Measurements from ENCODE around the gene DAPP1.

DAPP1 gene

DNA sequence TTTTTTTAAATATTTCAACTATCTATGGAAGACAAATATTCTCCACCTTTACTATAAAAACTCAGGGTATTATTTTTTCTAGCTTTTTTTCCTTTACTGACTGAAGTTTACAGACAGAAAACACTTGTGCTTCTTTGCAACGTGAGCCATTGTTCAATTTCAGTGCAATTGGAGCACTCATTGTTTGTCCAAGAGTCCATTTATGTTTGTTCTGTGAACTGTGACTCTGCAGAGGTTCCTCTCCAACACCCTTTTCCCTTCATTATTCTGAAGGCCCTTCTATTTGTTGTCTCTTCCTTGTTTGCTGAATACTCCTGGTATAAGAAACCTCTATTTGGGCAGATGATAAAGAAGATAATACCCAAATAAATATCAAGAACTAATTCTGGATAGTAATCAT, 37.4 kb downstream of the DAPP1 start:
- no peak for DNase-seq (ENCODE audit: low read depth)

DNA sequence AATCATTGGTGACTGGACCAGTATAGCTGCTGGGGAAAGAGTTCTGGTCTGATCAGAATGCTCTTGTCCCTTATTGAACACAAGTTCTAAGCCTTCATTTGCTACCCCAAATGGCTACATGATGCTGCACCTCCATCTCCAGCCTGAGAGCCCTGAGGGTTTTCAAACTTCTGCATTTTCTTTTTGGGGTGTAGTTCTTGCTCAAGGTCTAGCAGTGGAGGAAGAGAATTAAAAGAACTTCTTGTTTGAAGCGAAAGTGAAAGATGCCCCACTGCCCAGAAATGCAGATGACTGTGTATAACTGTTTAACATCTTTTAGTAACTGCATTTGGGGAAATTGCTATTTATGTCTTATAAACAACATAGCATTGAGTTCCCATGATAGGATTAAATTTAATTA, 39.1 kb downstream of the DAPP1 start:
- DNase-seq (ENCODE audit: low read depth), result no peak

DNA sequence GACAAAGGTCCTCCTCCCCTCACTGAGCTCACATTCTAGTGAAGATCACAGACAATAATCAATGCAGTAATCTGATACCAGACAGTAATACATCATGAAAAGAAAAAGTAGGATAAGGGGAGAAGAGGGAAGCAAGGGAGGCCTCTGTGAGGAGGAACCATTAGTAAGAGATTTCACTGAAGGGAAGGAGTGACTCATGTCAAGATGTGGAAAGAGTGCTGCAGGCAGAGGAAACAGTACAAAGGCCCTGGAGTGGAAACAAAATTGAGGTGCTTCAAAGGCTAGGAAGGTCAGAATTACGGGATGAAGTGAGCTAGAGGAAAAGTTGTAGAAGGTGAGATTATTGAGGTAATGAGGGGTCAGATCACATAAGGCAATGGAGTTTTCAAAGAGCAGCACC, 39.5 kb downstream of the DAPP1 start:
- no peak for DNase-seq (ENCODE audit: low read depth)

DNA sequence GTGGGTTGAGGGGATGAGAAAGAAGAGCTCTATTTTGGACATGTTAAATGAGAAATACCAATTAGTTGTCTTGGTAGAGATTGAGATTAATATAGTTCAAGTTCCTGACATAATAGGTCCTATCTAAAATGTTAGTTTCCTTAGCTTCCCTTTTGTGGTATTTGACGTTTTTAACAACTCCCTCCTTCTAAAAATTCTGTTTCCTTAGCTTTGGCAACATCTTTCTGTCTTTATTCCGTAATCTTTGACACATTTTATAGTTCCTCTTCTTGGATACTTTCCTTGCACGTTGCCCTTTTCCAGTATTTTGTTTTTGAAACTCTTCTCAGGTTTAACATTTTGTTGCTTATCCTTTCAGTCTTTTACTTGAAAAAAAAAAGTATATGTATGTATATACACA, 40.7 kb downstream of the DAPP1 start:
- no peak for DNase-seq (ENCODE audit: low read depth)

DNA sequence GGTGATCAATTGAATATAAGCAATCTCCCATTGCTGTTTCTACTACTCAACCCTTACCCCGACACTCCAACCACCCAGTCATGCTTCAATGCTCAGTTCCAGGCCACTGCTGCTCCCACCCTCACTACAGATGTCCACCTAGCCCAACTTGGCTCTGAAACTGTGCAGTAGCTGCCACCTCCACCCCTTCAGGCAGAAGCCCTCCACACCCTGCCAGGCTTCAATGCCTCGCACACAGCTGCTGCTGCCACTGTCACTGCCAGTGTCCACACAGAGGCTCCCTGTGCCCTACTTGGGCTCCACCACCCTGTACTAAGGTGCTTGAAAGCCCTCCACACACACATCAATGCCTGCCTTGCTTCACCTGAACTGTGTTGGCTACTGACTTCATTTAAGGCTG, 43.0 kb downstream of the DAPP1 start:
- DNase-seq (ENCODE audit: low read depth), result no peak

DNA sequence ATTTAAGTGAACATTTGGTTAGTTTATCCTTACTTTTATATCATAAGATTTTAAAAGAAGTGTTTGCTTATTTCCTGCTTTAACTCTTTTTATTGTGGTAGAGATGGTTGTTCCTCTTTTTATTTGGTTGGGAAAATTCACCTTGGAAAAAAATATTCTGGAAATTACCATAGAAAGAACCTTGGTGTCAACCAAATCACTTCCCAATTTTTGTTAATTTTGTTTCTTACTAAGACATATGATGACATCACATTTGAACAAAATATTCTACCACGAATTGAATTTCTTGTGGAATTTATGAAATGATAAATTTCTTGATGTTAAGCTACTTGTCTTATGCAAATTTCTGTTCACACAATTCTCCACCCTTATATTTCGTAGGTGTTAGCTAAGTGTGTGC, 43.9 kb downstream of the DAPP1 start:
- no peak for DNase-seq (ENCODE audit: low read depth)

DNA sequence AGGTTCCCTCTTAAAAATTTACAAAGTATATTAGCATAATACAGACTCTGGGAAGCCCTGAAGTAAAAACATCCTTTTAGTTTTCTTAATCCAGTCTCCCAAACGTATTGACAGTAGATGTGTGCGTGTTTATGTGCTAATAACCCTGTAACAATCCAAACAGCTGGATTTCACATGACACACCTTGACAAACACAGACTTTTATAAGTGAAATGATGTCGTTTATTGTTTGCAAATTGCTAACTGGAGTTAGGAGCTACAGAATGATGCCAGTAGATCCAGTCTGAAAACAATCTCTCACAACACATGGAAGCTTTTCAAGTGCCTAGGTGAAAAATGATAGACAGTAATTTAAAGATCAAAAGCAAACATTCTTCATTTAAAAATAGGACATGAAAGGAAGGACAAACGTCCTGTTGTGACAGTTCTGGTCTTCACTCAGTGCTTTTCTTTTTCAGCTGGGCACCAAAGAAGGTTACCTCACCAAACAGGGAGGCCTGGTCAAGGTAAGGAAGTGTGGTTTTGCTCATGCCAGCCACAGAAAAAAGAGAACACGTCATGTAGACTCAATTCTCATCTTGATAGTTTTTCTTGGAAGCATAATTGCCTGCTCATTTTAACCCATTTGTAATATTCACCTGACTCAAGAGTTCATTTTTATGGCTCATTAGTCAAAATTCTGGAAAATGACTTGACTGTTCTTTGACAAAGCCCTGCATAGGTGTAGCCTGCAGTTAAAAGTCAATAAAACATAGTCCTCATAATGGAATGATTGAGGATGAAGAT, 44.7 kb downstream of the DAPP1 start:
- no peak for DNase-seq (ENCODE audit: low read depth)

DNA sequence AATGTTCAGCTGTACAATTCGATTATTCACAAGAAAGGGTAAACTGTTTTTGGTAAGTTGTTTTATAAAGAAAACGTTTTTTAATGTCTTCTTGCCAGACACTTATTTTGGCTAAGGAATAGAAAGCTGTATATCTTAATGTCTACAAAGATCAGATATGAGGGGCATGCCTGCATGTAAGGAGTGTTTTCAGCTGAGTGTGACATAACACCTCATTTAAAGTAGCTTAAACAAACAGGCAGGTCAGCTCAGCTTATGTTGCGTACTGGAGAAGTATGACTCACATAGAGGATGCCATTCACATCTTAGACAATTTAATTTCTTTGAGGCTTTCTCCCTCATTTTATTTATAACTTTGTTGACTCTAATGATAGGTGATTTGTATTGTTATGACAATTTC, 47.2 kb downstream of the DAPP1 start:
- no peak for DNase-seq (ENCODE audit: low read depth)

DNA sequence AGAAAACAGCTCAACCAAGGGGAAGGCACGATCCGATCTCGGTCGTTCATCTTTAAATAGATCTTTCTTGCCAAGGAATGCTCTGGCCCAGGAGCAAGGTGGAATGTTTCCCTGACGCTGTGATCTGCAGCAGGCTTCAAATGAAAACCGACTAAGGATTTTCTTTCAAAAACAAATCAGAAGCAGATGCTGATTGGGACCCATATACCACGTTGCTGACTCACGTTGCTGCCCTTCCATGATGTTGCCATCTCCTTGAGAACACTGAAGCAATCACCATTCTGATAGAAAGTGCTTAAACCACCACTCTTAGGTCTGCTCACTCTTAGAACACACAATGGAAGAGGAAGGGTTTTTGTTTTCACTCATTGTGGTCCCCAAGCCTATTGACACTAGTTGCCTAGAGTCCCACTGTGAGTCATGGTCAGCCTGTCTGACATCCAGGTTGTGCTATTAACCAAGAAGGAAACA, 51.5 kb downstream of the DAPP1 start:
- DNase-seq (ENCODE audit: low read depth), result no peak

DNA sequence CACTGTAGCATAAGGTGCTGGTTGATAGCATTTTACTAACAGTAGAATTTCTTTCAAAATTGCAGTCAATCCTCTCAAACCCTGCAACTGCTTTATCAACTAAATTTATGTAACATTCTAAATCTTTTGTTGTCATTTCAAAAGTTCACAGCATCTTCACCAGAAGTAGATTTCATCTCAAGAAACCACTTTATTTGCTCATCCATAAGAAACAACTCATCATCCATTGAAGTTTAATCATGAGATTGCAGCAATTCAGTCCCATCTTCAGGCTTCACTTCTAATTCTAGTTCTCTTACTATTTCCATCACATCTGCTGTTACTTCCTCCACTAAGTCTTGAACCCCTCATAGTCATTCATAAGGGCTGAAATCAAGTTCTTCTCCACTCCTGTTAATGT, 55.9 kb downstream of the DAPP1 start:
- DNase-seq (ENCODE audit: low read depth), result no peak

DNA sequence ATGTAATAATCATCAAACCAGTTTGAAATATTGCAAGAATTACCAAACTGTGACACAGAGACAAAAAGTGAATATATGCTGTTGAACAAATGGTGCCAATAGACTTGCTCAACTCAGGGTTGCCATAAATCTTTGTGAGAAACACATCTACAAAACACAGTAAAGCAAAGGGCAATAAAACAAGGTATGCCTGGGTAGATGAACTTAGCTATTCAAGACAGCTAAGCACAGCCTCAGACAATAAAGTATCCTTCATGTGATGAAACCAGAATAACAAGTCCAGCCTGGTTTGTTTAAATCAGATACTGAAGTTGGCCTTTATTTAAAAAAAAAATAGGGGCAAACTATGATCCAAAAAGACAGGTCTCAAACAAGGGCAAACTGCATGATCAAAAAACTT, 58.4 kb downstream of the DAPP1 start:
- no peak for DNase-seq (ENCODE audit: low read depth)

DNA sequence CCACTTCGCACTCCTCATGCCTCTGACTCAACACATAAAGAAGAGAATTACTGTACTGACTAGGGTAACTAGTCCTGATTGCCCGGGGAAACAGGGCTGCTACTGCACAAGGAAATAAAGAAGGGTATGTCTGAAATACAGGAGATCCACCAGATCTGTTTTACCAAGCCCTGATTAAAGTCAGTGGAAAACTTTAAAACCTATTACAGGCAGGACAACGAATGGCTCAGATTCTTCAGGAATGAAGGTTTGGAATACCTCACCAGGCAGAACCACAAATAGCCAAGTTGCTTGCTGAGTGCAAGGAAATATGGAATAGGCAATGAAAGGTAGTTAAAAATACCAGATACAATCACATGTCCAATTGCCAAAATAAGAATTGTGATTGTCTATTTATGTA, 60.3 kb downstream of the DAPP1 start:
- no peak for DNase-seq (ENCODE audit: low read depth)

DNA sequence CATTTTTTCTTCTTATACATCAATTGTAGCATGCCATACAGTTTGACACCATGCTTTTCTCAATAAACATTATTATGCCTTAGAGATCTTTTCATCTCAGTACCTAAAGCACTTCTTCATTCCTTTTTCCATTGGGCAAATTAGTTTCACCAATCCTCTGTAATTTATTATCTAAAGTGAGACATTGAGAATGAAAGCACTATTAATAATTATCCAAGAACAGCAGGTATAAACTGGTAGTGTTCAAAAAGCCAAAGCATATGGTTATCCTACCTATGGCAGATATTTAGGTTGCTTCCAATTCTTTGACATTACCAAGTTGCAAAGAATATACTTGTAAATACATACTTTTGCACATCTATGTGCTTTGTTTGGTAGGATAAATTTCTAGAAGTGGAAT, 62.0 kb downstream of the DAPP1 start:
- DNase-seq (ENCODE audit: low read depth), result no peak

DNA sequence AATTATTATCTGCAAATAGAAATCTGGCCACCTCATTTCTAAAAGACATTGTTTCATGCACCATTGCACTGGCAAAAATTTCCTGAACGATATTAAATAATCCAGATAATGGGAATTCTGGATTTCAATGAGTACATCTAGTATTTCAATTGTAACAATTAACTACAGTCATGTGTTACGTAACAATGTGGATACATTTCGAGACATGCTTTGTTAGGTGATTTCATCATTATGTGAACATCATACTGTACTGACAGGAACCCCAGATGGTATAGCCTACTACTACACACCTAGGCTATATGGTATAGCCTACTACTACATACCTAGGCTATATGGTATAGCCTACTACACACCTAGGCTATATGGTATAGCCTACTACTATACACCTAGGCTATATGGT, 62.8 kb downstream of the DAPP1 start:
- no peak for DNase-seq (ENCODE audit: low read depth)

DNA sequence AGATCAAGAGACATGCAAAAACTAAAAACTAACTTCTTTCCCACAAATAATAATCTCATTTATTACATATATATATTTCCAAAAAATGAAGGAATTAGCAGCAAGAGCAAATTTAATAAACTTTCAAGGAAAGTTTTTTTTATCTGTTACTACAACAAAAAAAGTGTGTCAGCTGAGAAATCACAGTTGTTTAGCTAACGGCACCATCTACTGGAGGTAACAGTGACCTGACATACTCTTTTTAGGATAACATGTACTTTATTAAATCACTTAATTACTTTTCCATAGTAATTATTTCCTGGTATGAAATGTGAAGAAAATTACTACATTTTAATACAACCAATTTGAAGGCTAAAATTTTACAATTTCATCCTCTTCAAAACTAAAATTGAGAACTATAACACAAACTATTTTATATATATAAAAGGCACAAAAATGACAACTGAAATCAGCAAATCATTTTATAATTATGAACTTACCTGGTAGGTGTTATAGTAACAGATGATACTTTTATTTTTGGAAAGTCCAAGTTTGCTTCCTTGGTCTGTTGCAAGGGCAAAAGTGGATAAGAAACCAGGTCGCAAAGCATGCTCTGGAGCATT, 68.5 kb downstream of the DAPP1 start:
- DNase-seq (ENCODE audit: low read depth), result no peak

DNA sequence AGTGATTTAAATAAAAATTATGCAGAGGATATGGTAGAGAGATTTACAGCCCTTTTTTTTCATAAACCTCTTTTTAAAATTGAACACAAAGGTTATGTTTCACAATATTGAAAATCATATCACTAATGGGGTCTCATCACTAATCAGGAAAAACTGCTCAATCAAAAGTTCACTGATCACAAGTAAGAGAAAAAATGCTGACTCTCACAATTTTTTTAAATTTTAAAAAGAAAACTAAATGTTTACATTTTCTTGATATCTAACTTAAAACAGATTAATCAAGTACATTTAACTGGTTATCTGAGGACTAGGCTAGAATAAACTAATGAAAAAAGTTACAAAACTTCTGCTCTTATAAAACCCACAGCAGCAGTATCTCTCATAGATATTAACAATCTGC, 69.1 kb downstream of the DAPP1 start:
- no peak for DNase-seq (ENCODE audit: low read depth)

DNA sequence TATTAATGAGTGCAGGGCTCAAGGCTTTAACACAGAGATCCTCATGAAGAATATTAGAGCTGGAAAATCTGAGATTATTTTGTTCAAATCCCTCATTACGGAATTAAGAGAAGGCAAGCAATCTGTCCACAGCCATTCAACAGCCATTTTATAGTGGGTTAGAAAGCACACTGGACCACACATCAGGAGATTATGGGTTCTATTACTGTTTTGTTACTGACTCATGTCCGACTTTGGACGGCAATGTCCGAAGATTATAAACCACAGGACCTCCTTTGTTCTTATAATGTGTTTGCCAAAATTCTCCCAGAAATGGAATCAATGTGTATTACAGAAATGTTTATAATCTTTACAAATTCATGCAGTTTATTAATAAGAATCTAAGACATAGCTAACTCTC, 69.5 kb downstream of the DAPP1 start:
- no peak for DNase-seq (ENCODE audit: low read depth)

DNA sequence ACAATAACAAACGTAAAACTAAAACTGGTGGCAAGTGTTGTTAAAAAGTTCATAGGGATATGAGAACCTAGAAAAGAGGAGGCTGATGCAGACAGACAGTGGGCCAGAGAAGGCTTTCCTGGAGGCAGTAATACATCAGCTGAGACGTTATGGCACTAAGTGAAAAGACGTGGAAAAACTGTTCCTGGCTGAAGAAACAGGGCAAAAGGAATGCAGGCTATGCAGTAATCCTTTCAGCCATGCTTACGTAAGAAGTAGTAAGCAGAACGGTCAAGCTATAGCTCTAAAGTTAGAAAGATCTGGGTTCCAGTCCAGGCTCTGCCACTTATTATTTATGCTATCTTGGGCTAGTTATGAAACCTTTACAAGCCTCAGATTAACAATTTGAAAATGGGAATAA, 71.2 kb downstream of the DAPP1 start:
- DNase-seq (ENCODE audit: low read depth), result no peak

DNA sequence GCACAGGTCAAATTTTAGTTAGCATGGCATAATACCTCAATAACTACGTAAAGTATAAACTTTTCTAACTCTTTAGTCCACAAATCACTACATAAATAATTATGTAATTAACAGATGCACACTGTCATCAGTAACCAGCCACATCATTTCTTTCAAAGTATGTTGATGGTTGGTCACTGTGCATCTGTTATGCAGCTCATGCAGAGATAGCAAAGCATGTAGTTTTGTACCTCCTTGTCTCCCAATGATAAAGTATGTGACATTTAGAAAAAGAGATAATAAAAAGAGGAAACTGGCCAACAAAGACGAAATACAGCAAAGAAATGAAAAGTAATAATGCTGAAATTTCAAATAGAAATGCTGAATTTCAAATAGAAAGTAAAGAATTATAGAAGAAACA, 74.7 kb downstream of the DAPP1 start:
- no peak for DNase-seq (ENCODE audit: low read depth)

DNA sequence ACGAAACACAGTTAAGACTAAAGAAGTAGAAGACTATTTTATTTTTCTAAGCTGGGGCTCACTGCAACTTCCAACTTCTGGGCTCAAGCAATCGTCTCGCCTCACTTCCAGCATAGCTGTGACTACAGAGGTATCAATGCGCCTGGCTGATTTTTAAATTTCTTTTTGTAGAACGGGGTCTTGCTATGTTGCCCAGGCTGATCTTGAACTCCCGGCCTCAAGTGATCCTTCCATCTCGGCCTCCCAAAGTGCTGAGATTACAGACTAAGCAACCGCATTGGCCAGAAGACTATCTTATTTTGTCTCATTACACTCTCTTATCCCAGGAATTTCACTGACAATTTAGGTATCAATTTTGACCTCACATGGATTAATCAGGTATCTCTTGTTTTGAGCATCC, 76.4 kb downstream of the DAPP1 start:
- DNase-seq (ENCODE audit: low read depth), result no peak

DNA sequence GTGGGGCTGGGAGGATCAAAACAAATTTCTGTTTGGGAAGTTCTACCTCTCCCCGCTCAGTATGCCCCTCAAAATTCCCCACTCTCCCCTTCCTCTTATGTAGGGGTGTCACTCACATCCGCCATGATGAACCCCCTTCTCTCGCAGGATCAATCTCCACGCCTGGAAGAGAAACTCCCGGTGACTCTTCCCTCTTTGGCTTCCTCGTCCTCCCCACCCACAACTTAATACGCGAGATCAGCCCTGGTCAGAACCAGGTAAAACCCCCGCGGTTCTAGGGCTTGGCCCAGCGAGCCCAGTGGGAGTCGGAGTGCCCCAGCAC, 77.2 kb downstream of the DAPP1 start:
- no peak for DNase-seq (ENCODE audit: low read depth)

DNA sequence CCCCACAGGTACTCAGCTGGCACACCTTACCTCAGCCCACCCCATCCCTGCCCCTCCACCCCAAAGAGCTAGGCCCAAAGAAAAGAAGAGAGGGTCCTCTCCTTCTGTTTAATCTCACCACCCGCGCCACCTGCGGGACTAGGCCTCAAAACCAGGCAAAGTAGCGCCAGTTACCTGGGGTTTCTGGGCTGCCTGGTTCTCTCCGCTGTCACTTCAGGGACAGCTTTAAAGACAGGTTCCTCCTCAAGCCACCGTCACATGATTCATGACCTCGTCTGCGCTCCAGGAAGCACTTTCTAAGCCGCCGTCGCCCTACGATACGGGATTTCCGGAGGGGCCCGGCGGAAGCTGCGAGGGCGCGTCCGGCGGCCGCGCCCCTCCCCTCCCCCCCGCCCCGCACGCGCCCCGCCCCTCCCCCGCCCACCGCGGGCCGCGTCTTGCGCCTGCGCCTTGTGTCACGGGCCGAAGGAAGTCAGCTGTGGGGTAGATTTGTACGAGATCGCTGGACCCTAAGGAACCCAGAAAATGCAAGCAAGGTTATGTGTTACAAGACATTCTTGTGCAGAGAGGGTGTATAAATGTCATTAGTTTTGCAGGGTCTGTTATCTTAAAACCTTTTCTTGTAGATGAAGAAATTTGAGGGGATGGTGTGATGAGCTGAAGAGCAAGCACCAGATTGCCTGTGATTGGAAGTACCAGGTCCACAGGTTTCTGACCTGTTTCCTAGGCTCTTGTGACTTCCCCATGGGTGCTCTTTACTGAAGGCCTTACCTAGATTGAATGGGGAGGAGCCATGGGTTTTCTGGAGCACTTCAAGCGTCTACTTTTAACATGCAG, 77.8 kb downstream of the DAPP1 start, which contains the start of gene LAMTOR3:
Gene LAMTOR3, minus strand, starts transcription at position 267 of the 837 bp plus-strand sequence. CDS start 464 bp downstream, outside the sequence.
- peak; percentile 81 for DNase-seq (ENCODE audit: low read depth)

DNA sequence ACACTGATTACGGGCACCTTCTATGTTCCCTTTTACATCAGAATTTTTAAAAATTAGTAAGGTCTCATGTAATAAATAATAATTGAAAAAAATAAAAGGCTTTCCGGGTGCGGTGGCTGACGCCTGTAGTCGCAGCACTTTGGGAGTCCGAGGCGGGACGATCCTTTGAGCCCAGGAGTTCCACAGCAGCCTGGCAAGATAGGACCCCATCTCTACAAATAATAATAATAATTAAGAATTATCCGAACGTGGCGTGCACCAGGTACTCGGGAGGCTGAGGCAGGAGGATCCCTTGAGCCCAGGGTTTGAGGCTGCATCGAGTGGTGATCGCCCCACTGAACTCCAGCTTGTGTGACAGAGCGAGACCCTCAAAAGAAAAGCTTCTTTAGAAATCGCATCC, 78.4 kb downstream of the DAPP1 start:
- DNase-seq (ENCODE audit: low read depth), result no peak
